GM12874 (cell line): ENCODE measurements around the gene LRRC14B.

ENCODE experiments used
- CTCF ChIP-seq: IDR thresholded peaks from 2 replicates; pipeline ENCODE4 v1.5.1; 2011; ENCODE audit warnings: low read depth, mild to moderate bottlenecking, control low read depth, low read length, moderate library complexity; ENCODE audit not compliant: insufficient read depth

Gene LRRC14B

GRCh38 chr5:219991-220390 is 28.7 kb downstream of the LRRC14B start:
- no peak for TF ChIP-seq CTCF

GRCh38 chr5:223791-224190 is 32.5 kb downstream of the LRRC14B start:
- TF ChIP-seq CTCF, result no peak

- no peak for TF ChIP-seq CTCF
Observed at GRCh38 chr5:225334-225733, 34.0 kb downstream of the LRRC14B start.

GRCh38 chr5:228886-229285 is 37.6 kb downstream of the LRRC14B start:
- no peak for TF ChIP-seq CTCF

GRCh38 chr5:230711-231110 is 39.4 kb downstream of the LRRC14B start:
- TF ChIP-seq CTCF, result no peak

GRCh38 chr5:231661-232060 is 40.4 kb downstream of the LRRC14B start:
- TF ChIP-seq CTCF, result no peak

- TF ChIP-seq CTCF, result no peak
Observed at GRCh38 chr5:234450-234849, 43.2 kb downstream of the LRRC14B start.
